IMR-90 (cell line): ENCODE measurements around the gene ADAMTS3. TPM values are rescaled to one million over a fixed set of nuclear protein-coding genes. Genes with fewer than 3 reads are reported as not detected.

Experiments
- ATAC-seq: fragments of 200-7000 bp; cut with Tn5 transposase; 2 replicates; pipeline ENCODE4 v1.9.1; 2020; ENCODE audit warnings: low read depth, mild to moderate bottlenecking, moderate library complexity
- BruUV-seq: library from RNA; stranded (reverse); fragments of 400-500 nt; replicated peaks from 2 replicates; lab custom pipeline; 2021; lab: Mats Ljungman, UMichigan
- CTCF ChIA-PET: fragments of 300-600 bp; formaldehyde crosslinking; extraction: SDS; loops from one replicate; lab custom pipeline; 2021; ENCODE audit warnings: antibody characterized with exemption; lab: Yijun Ruan, JAX
- POLR2A ChIA-PET: fragments of 300-600 bp; sonication (Branson Sonifier 250); formaldehyde crosslinking; loops from one replicate; lab custom pipeline; 2022; ENCODE audit warnings: antibody characterized with exemption; ENCODE audit not compliant: unreplicated experiment; lab: Charles Lee
- DNase-seq: peaks from one replicate; pipeline ENCODE4 v3.0.0; 2013
- H2AFZ ChIP-seq: replicated peaks from 2 replicates; pipeline ENCODE3; 2013; ENCODE audit warnings: low read length, mild to moderate bottlenecking; ENCODE audit not compliant: poor library complexity
- H2AK5ac ChIP-seq: 2 replicates; pipeline ENCODE4 v1.6.1; 2013; ENCODE audit warnings: low read depth, low read length, inconsistent platforms
- H2AK9ac ChIP-seq: replicated peaks from 2 replicates; pipeline ENCODE3; 2013; ENCODE audit warnings: mild to moderate bottlenecking, low read depth, low read length, moderate library complexity; ENCODE audit not compliant: poor library complexity
- H2BK120ac ChIP-seq: 2 replicates; pipeline ENCODE4 v1.6.1; 2013; ENCODE audit warnings: low read depth, low read length, inconsistent platforms
- H2BK15ac ChIP-seq: 3 replicates; pipeline ENCODE4 v1.6.1; 2013; ENCODE audit warnings: low read depth, low read length, inconsistent platforms
- H2BK20ac ChIP-seq: 2 replicates; pipeline ENCODE4 v1.6.1; 2013; ENCODE audit warnings: low read depth, mild to moderate bottlenecking, inconsistent platforms, low read length, moderate library complexity
- H2BK5ac ChIP-seq: 2 replicates; pipeline ENCODE4 v1.6.1; 2013; ENCODE audit warnings: mild to moderate bottlenecking, low read depth, low read length, inconsistent platforms; ENCODE audit not compliant: poor library complexity, severe bottlenecking
- H3K14ac ChIP-seq: replicated peaks from 2 replicates; pipeline ENCODE4 v1.6.1; 2013; ENCODE audit warnings: low read depth, low read length, inconsistent platforms
- H3K18ac ChIP-seq: 2 replicates; pipeline ENCODE4 v1.6.1; 2013; ENCODE audit warnings: low read depth, low read length, control low read depth
- H3K23ac ChIP-seq: 2 replicates; pipeline ENCODE4 v1.6.1; 2013; ENCODE audit warnings: low read depth, low read length, inconsistent platforms
- H3K27ac ChIP-seq: 2 replicates; pipeline ENCODE4 v1.5.1; 2013; ENCODE audit warnings: mild to moderate bottlenecking, control low read depth, low read length; ENCODE audit not compliant: insufficient read depth
- H3K27me3 ChIP-seq: 2 replicates; pipeline ENCODE4 v1.6.1; 2013; ENCODE audit warnings: low read length; ENCODE audit not compliant: control insufficient read depth, insufficient read depth
- H3K36me3 ChIP-seq: 2 replicates; pipeline ENCODE4 v1.6.1; 2013; ENCODE audit warnings: low read length, mixed read lengths; ENCODE audit not compliant: control insufficient read depth, insufficient read depth
- H3K4ac ChIP-seq: 2 replicates; pipeline ENCODE4 v1.6.1; 2013; ENCODE audit warnings: low read depth, low read length, inconsistent platforms
- H3K4me1 ChIP-seq: 2 replicates; pipeline ENCODE4 v1.6.1; 2013; ENCODE audit warnings: low read length, mixed read lengths; ENCODE audit not compliant: control insufficient read depth, insufficient read depth
- H3K4me2 ChIP-seq: 2 replicates; pipeline ENCODE4 v1.6.1; 2013; ENCODE audit warnings: low read depth, mild to moderate bottlenecking, control low read depth, low read length, moderate library complexity
- H3K4me3 ChIP-seq: 2 replicates; pipeline ENCODE4 v1.5.1; 2013; ENCODE audit warnings: low read depth, mild to moderate bottlenecking, control low read depth, low read length, moderate library complexity; ENCODE audit not compliant: insufficient read depth
- H3K56ac ChIP-seq: 2 replicates; pipeline ENCODE4 v1.6.1; 2013; ENCODE audit warnings: low read length, inconsistent platforms; ENCODE audit not compliant: insufficient read depth; ENCODE audit errors: extremely low read depth
- H3K79me1 ChIP-seq, 2 experiments: 2 replicates each; pipeline ENCODE4 v1.6.1; 2013; ENCODE audit warnings: low read length in 2 of 2, inconsistent platforms in 1 of 2, low read depth in 1 of 2
- H3K9ac ChIP-seq: 2 replicates; pipeline ENCODE4 v1.6.1; 2013; ENCODE audit warnings: low read depth, low read length, control low read depth
- H3K9me1 ChIP-seq: 2 replicates; pipeline ENCODE4 v1.6.1; 2013; ENCODE audit warnings: low read length, inconsistent platforms; ENCODE audit not compliant: insufficient read depth
- H3K9me3 ChIP-seq: 2 replicates; pipeline ENCODE4 v1.6.1; 2013; ENCODE audit warnings: low read length; ENCODE audit not compliant: control insufficient read depth, insufficient read depth
- H4K20me1 ChIP-seq: 2 replicates; pipeline ENCODE4 v1.6.1; 2013; ENCODE audit warnings: low read length, inconsistent platforms; ENCODE audit not compliant: insufficient read depth
- H4K5ac ChIP-seq: 2 replicates; pipeline ENCODE4 v1.6.1; 2013; ENCODE audit warnings: mild to moderate bottlenecking, low read depth, low read length, control low read depth
- H4K8ac ChIP-seq, 2 experiments: 2 replicates each; pipeline ENCODE4 v1.6.1; 2013; ENCODE audit warnings: low read depth in 2 of 2, low read length in 2 of 2, control low read depth in 1 of 2, inconsistent platforms in 1 of 2
- H4K91ac ChIP-seq: 2 replicates; pipeline ENCODE4 v1.6.1; 2013; ENCODE audit warnings: low read depth, low read length, inconsistent platforms; ENCODE audit not compliant: insufficient read depth
- BHLHE40 ChIP-seq: fragments of 150-350 bp; IDR thresholded peaks from 2 replicates; pipeline ENCODE4 v1.6.1; 2016; ENCODE audit warnings: mild to moderate bottlenecking, low read depth, low read length
- CEBPB ChIP-seq: IDR thresholded peaks from 2 replicates; pipeline ENCODE4 v1.6.1; 2012; ENCODE audit warnings: low read depth, low read length, improper control_type of control experiment
- RAD21 ChIP-seq: IDR thresholded peaks from 2 replicates; pipeline ENCODE4 v1.6.1; 2012; ENCODE audit warnings: low read length, improper control_type of control experiment
- WGBS, 2 experiments: methylation state at CpG; one replicate each; pipeline versions ENCODE4 v1.1.5 to v1.1.7; 2013; ENCODE audit warnings: missing lambda C conversion rate in 2 of 2; ENCODE audit not compliant: insufficient read length in 1 of 2; ENCODE audit errors: extremely low coverage in 2 of 2; 5-methylcytosine and 5-hydroxymethylcytosine counted together
- dilution Hi-C: fragments of 300-500 bp; cut with HindIII; formaldehyde crosslinking; loops from one replicate; pipeline ENCODE4 v1.14.3; 2018; ENCODE audit warnings: low sequenced_read_pairs; ENCODE audit not compliant: unreplicated experiment
- in situ Hi-C: fragments of 300-500 bp; cut with MboI; formaldehyde crosslinking; loops from 3 replicates; pipeline ENCODE4 v1.14.3; 2019; ENCODE audit warnings: low sequenced_read_pairs, inconsistent platforms, mixed read lengths
- intact Hi-C: fragments of 100-400 bp; cut with micrococcal nuclease; formaldehyde crosslinking; loops from 2 replicates; pipeline ENCODE4 v1.10.0; 2022
- polyA plus RNA-seq, 3 experiments: library from polyadenylated mRNA; depleted of rRNA; stranded (reverse); fragments of >200 nt; gene quantifications; 2 replicates each; pipeline ENCODE4 v1.2.3, GENCODE V29; 2012; ENCODE audit warnings: low replicate concordance in 1 of 3
- total RNA-seq: library from RNA; depleted of rRNA; stranded (reverse); fragments of >200 nt; gene quantifications from 2 replicates; pipeline ENCODE4 v1.2.3, GENCODE V29; 2012

The ADAMTS3 gene
- total and polyA plus RNA-seq, 2 of the 4 experiments (the other 2 are of a cell fraction), result 0.68 to 2.9 TPM

- no peak overlapping the region for H3K14ac ChIP-seq
- no peak overlapping the region for H2AK9ac ChIP-seq
- H3K36me3 ChIP-seq, result no peaks in the 10 kb centered on the region
- H3K79me1 ChIP-seq, result no peaks in the 10 kb centered on the region
- H3K4me3 ChIP-seq, result no peak overlapping the region
- BruUV-seq, result no TSS peak
- no peak overlapping the region for H3K4me2 ChIP-seq
- no peak overlapping the region for H3K9ac ChIP-seq
- H4K8ac ChIP-seq, result no peak overlapping the region
- H4K20me1 ChIP-seq, result no peaks in the 10 kb centered on the region
- in situ Hi-C loops, result no loop called here
- ChIA-PET CTCF (interaction anchor here (1.7 kb wide), 1 partner anchor 26 kb away, joined by 6 read pairs; no protein-coding TSS in a partner anchor), POLR2A (no interaction called here)
- no peaks in the 10 kb centered on the region for H3K27me3 ChIP-seq
- H2BK5ac ChIP-seq, result no peak overlapping the region
- H2AFZ ChIP-seq, result no peak overlapping the region
- H3K18ac ChIP-seq, result no peak overlapping the region
- no peak overlapping the region for H4K5ac ChIP-seq
- H2AK5ac ChIP-seq, result no peak overlapping the region
- no peak overlapping the region for H2BK15ac ChIP-seq
- no peak overlapping the region for H4K91ac ChIP-seq
- peak; percentile 70 for ATAC-seq
- no peak overlapping the region for H3K27ac ChIP-seq
- no peaks in the 10 kb centered on the region for H3K9me3 ChIP-seq
- intact Hi-C loops, result no loop called here
- DNase-seq, result no peak
- H3K4me1 ChIP-seq, result no peaks in the 10 kb centered on the region
- dilution Hi-C loops, result no loop called here
- H3K56ac ChIP-seq, result no peak overlapping the region
- H2BK120ac ChIP-seq, result no peak overlapping the region
- H3K4ac ChIP-seq, result no peak overlapping the region
- H3K9me1 ChIP-seq, result no peaks in the 10 kb centered on the region
- no peak overlapping the region for H2BK20ac ChIP-seq
- no peak for TF ChIP-seq CEBPB
- TF ChIP-seq BHLHE40, result no peak
- no peak for TF ChIP-seq RAD21
- 83% methylated on average over 1 of the region's 4 CpGs; no CpG with 5 or more reads in 1 of the 2 experiments for WGBS, 2 experiments
- no peak overlapping the region for H3K23ac ChIP-seq
Measured at GRCh38 chr4:72352711-72353110, 216.3 kb downstream of the ADAMTS3 start.
